SU-DHL-6 (cell line): ENCODE results near the gene PLCB1.

Experiments
- CTCF ChIP-seq: fragments of 200-600 bp; sonication (generic); IDR thresholded peaks from one replicate; pipeline ENCODE4 v1.5.1; 2017; ENCODE audit warnings: antibody characterized with exemption, mild to moderate bottlenecking, low read length, moderate library complexity; ENCODE audit not compliant: insufficient read depth, poor library complexity, severe bottlenecking
- EZH2phosphoT487 ChIP-seq: fragments of 200-600 bp; sonication (generic), shearing (Covaris generic); conservative IDR thresholded peaks from 2 replicates; pipeline ENCODE4 v1.6.1; 2018; ENCODE audit warnings: mild to moderate bottlenecking, antibody characterized with exemption, low read length, moderate library complexity, mixed read lengths

- TF ChIP-seq CTCF: no peak
- TF ChIP-seq EZH2phosphoT487: no peak
These were observed 23.7 kb downstream of the PLCB1 start for GRCh38 chr20:8155812-8156211.
